ENCODE results near the gene ARSB.

ARSB gene

GRCh38 chr5:79023947-79024346, 38.8 kb upstream of the ARSB start:
- TF ChIP-seq, protein P1, sequence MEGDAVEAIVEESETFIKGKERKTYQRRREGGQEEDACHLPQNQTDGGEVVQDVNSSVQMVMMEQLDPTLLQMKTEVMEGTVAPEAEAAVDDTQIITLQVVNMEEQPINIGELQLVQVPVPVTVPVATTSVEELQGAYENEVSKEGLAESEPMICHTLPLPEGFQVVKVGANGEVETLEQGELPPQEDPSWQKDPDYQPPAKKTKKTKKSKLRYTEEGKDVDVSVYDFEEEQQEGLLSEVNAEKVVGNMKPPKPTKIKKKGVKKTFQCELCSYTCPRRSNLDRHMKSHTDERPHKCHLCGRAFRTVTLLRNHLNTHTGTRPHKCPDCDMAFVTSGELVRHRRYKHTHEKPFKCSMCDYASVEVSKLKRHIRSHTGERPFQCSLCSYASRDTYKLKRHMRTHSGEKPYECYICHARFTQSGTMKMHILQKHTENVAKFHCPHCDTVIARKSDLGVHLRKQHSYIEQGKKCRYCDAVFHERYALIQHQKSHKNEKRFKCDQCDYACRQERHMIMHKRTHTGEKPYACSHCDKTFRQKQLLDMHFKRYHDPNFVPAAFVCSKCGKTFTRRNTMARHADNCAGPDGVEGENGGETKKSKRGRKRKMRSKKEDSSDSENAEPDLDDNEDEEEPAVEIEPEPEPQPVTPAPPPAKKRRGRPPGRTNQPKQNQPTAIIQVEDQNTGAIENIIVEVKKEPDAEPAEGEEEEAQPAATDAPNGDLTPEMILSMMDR (IDR thresholded peaks at IDR 0.05; ENCODE audit: low read depth, low read length), result no peak
- DNase-seq (ENCODE audit: extremely low read depth, low read depth), result no peak

DNA sequence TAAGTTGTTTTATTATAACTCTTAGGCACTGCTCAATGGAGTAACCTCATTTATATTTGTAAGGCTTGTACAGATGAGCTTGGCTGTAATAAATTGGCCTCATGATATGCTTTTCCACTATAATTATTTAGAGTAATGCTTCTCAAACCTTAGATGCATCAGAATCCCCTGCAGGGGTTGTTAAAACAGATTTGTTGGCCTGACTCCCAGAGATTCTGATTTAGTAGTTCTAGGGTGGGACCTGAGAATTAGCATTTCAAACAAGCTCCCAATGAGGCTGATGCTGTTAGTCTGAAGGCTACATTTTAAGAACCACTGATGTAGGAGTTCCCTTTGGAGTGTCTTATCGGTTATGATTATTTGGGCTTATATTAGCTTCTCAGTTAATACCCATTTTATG, 38.2 kb upstream of the ARSB start:
- TF ChIP-seq, protein P1 (IDR thresholded peaks at IDR 0.05; ENCODE audit: low read depth, low read length), result no peak
- DNase-seq (ENCODE audit: extremely low read depth, low read depth), result no peak

GRCh38 chr5:79022771-79023170, 37.7 kb upstream of the ARSB start:
- TF ChIP-seq, protein P1 (IDR thresholded peaks at IDR 0.05; ENCODE audit: low read depth, low read length), result no peak
- DNase-seq (ENCODE audit: extremely low read depth, low read depth), result no peak

- TF ChIP-seq, protein P1 (IDR thresholded peaks at IDR 0.05; ENCODE audit: low read depth, low read length), result no peak
- no peak for DNase-seq (ENCODE audit: extremely low read depth, low read depth)
These were observed 36.6 kb upstream of the ARSB start for GRCh38 chr5:79021753-79022152.

GRCh38 chr5:79020861-79021561, 35.9 kb upstream of the ARSB start:
- TF ChIP-seq, protein P1 (IDR thresholded peaks at IDR 0.05; ENCODE audit: low read depth, low read length), result peak; percentile 88
- DNase-seq (ENCODE audit: extremely low read depth, low read depth), result peak; percentile 37

DNA sequence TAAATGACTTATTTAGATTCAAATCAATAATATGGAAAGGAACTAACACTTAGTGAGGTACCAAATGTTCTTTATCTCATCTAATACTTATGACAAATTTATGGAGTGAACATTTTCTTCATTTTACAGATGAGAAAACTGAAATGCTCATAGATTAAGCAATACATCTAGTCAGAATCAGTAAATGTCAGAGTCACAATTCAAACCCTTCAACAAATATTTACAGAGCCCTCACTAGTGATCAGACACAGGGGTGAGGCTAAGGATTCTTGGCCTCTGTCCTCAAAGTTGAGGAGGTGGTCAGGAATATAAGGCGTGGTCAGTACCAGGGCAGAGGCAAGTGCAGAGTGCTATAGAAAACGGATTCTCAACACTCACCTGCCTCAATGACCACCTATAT, 29.5 kb upstream of the ARSB start:
- DNase-seq (ENCODE audit: extremely low read depth, low read depth), result no peak
- TF ChIP-seq, protein P1 (IDR thresholded peaks at IDR 0.05; ENCODE audit: low read depth, low read length), result no peak

GRCh38 chr5:79011869-79012268, 26.8 kb upstream of the ARSB start:
- TF ChIP-seq, protein P1 (IDR thresholded peaks at IDR 0.05; ENCODE audit: low read depth, low read length), result no peak
- DNase-seq (ENCODE audit: extremely low read depth, low read depth), result no peak

All from AG09319 (cell line).